Measurements from ENCODE around the gene TACC3. TPM values are rescaled to one million over a fixed set of nuclear protein-coding genes. Genes with fewer than 3 reads are reported as not detected.

The TACC3 gene
- total RNA-seq, 1 experiment from 2014 or later: 21.5 TPM

DNA sequence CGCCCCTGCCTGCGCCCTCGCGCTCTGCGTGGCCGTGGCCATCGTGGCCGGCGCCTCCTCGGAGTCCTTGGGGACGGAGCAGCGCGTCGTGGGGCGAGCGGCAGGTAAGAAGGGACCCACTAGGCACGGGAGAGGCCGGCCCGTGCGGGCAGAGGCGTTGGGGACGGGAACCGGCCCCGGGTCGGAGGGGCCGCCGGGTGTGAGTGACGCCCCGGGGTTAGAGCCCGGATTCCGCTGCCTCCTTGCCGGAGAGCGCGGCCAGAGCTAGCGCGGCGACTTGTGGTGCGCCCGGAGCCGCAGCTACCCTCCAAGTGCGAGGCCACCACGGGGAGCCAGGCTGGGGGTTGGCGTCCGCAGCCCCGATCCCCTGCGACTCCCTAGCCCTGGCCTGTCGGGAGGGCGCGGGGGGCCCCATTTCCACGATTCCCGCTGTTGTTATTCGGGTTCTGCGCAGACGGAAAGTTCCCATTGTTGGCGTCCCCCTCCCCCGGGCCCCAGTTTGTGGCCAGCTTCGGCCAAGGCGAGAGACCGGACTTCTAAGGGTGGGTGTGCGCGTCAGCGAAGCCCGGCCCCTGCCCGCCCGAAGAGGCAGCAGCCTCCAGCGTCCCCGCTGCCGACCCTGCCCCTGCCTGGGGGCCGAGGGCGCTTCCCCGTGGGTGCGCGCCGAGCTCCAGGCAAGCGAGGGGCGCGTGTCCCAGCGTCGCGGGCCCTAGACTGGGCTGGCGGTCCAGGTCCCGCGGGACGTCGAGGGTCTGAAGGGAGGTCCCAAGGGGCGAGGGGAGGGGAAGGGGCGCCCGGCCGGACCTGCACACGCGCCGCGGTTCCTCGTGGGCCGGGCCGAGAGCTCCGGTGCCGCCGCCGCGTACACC, 72.9 kb downstream of the TACC3 start:
- Histone ChIP-seq H3K27me3 (replicated peaks) (peaks cover 5% of the 10 kb centered on the region; the same call in 1 of the 2 replicates), H3K9me3 (replicated peaks) (no peaks in the 10 kb centered on the region), H3K4me1 (replicated peaks) (peaks cover 13% of the 10 kb centered on the region), H3K36me3 (no peaks in the 10 kb centered on the region), H3K4me3 (peak overlapping the region; percentile 44), H3K27ac (no peak overlapping the region)
- DNase-seq (ENCODE audit: low read depth in 1 of 2, low spot score in 2 of 2): peak in 1 of 2 experiments; percentile 28

Other genes starting within 250 kb of the TACC3 start
- gene FAM53A, start 37.2 kb upstream of the TACC3 start, total RNA-seq (2014; rRNA removed; shearing (Covaris generic)): 0.39 TPM in 1 of 2 replicates, not detected in the other
- gene SLBP, start 9.2 kb upstream of the TACC3 start, total RNA-seq (2014; rRNA removed; shearing (Covaris generic)): 92.3 and 102 TPM in 2 replicates
- 9.3 and 14.7 TPM in 2 replicates for gene TMEM129, start 198 bp upstream of the TACC3 start, total RNA-seq (2014; rRNA removed; shearing (Covaris generic))
- 10.2 and 13.8 TPM in 2 replicates for gene FGFR3, start 71.8 kb downstream of the TACC3 start, total RNA-seq (2014; rRNA removed; shearing (Covaris generic))
- gene LETM1, start 134.6 kb downstream of the TACC3 start, total RNA-seq (2014; rRNA removed; shearing (Covaris generic)): 13.1 and 18.6 TPM in 2 replicates
- 35.9 and 39.0 TPM in 2 replicates for gene NSD2, start 149.9 kb downstream of the TACC3 start, total RNA-seq (2014; rRNA removed; shearing (Covaris generic))